Measurements from ENCODE around the gene PIK3CB.
"Not testable (repeated sequence)": the region's sequence is repeated elsewhere in the genome, so short reads cannot be mapped to it uniquely, and the experiment has no call there.

Gene PIK3CB

GRCh38 chr3:138809500-138810256 lies 25.1 kb downstream of the PIK3CB start:
- in situ Hi-C loops (cut with HindIII; ENCODE audit: low sequenced_read_pairs): loop anchor here (25.0 kb wide), 1 partner anchor 103 kb away; no protein-coding TSS in a partner anchor

- in situ Hi-C loops (cut with HindIII; ENCODE audit: low sequenced_read_pairs): loop anchor here (25.0 kb wide), 1 partner anchor 106 kb away; no protein-coding TSS in a partner anchor
Measured at GRCh38 chr3:138806376-138807080, 28.2 kb downstream of the PIK3CB start.

- in situ Hi-C loops (cut with HindIII; ENCODE audit: low sequenced_read_pairs): loop anchor here (25.0 kb wide), 1 partner anchor 109 kb away; no protein-coding TSS in a partner anchor
Measured at GRCh38 chr3:138803006-138803653, 31.6 kb downstream of the PIK3CB start.

GRCh38 chr3:138802223-138802622 lies 32.5 kb downstream of the PIK3CB start:
- in situ Hi-C loops (cut with HindIII; ENCODE audit: low sequenced_read_pairs): loop anchor here (25.0 kb wide), 1 partner anchor 110 kb away; no protein-coding TSS in a partner anchor

- in situ Hi-C loops (cut with HindIII; ENCODE audit: low sequenced_read_pairs): loop anchor here (25.0 kb wide), 1 partner anchor 111 kb away; no protein-coding TSS in a partner anchor
Measured at GRCh38 chr3:138801792-138802191, 32.9 kb downstream of the PIK3CB start.

GRCh38 chr3:138800248-138800647 lies 34.5 kb downstream of the PIK3CB start:
- in situ Hi-C loops (cut with HindIII; ENCODE audit: low sequenced_read_pairs): loop anchor here (25.0 kb wide), 1 partner anchor 112 kb away; no protein-coding TSS in a partner anchor

- in situ Hi-C loops (cut with HindIII; ENCODE audit: low sequenced_read_pairs): loop anchor here (25.0 kb wide), 1 partner anchor 112 kb away; no protein-coding TSS in a partner anchor
Measured at GRCh38 chr3:138799822-138800221, 34.9 kb downstream of the PIK3CB start.

- in situ Hi-C loops (cut with HindIII; ENCODE audit: low sequenced_read_pairs): no loop called here
Measured at GRCh38 chr3:138797508-138798038, 37.2 kb downstream of the PIK3CB start.

- in situ Hi-C loops (cut with HindIII; ENCODE audit: low sequenced_read_pairs): no loop called here
Measured at GRCh38 chr3:138796761-138797160, 38.0 kb downstream of the PIK3CB start.

- in situ Hi-C loops (cut with HindIII; ENCODE audit: low sequenced_read_pairs): no loop called here
Measured at GRCh38 chr3:138786788-138787271, 47.9 kb downstream of the PIK3CB start.

GRCh38 chr3:138785951-138786350 lies 48.8 kb downstream of the PIK3CB start:
- in situ Hi-C loops (cut with HindIII; ENCODE audit: low sequenced_read_pairs): no loop called here

GRCh38 chr3:138785362-138785857 lies 49.3 kb downstream of the PIK3CB start:
- in situ Hi-C loops (cut with HindIII; ENCODE audit: low sequenced_read_pairs): not testable (repeated sequence)

GRCh38 chr3:138782755-138783154 lies 52.0 kb downstream of the PIK3CB start:
- in situ Hi-C loops (cut with HindIII; ENCODE audit: low sequenced_read_pairs): no loop called here

GRCh38 chr3:138781012-138781470 lies 53.7 kb downstream of the PIK3CB start:
- in situ Hi-C loops (cut with HindIII; ENCODE audit: low sequenced_read_pairs): no loop called here

GRCh38 chr3:138778643-138779042 lies 56.1 kb downstream of the PIK3CB start:
- in situ Hi-C loops (cut with HindIII; ENCODE audit: low sequenced_read_pairs): loop anchor here (5.0 kb wide), 1 partner anchor 46 kb away; no protein-coding TSS in a partner anchor

- in situ Hi-C loops (cut with HindIII; ENCODE audit: low sequenced_read_pairs): loop anchor here (5.0 kb wide), 1 partner anchor 45 kb away; no protein-coding TSS in a partner anchor
Measured at GRCh38 chr3:138776961-138777360, 57.8 kb downstream of the PIK3CB start.

GRCh38 chr3:138775254-138775595 lies 59.5 kb downstream of the PIK3CB start:
- in situ Hi-C loops (cut with HindIII; ENCODE audit: low sequenced_read_pairs): loop anchor here (5.0 kb wide), 1 partner anchor 43 kb away; no protein-coding TSS in a partner anchor

- in situ Hi-C loops (cut with HindIII; ENCODE audit: low sequenced_read_pairs): loop anchor here (5.0 kb wide), 1 partner anchor 42 kb away; no protein-coding TSS in a partner anchor
Measured at GRCh38 chr3:138774529-138775253, 60.0 kb downstream of the PIK3CB start.

GRCh38 chr3:138771585-138771984 lies 63.1 kb downstream of the PIK3CB start:
- in situ Hi-C loops (cut with HindIII; ENCODE audit: low sequenced_read_pairs): no loop called here

- in situ Hi-C loops (cut with HindIII; ENCODE audit: low sequenced_read_pairs): no loop called here
Measured at GRCh38 chr3:138769616-138770015, 65.1 kb downstream of the PIK3CB start.
